ENCODE measurements around the gene INAFM1. TPM values are rescaled to one million over a fixed set of nuclear protein-coding genes. Genes with fewer than 3 reads are reported as not detected.

Gene INAFM1
- total and polyA plus RNA-seq, 9 of the 15 experiments (the other 6 are each of a cell fraction or from before 2014, with no cell fraction given) = 0.71 to 30.9 (median 3.1) TPM

DNA sequence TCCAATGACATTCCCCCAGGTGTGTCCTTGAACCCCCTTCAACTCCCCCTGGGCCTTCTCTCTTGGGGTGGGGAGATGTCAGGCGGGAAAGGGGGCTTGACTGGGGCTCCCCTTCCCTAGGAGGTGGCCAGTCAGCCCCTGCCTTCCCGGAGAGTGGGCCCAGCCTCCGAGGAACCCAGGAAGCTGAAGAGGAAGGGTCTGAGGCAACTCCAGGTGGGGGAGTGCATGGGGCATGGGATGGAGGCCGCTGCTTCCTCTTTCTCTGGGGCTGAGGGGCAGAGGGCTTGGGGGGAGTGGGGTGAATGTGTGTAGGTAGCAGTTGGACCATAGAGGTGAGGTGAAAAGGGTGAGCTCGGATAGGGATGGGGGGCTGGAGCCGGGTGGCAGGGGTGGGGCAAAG, 2.7 kb upstream of the INAFM1 start:
- H3K36me3 ChIP-seq (ENCODE audit: control insufficient read depth, insufficient read depth, low read length) = peaks cover 36% of the 10 kb centered on the region; the same call in 1 of the 3 replicates
- H3K27ac ChIP-seq (ENCODE audit: extremely low read depth, low read depth, low read length) = peak overlapping the region; percentile 95; the same call in 2 of the 3 replicates
- TF ChIP-seq SPI1 (IDR thresholded peaks at IDR 0.05; ENCODE audit: borderline replicate concordance, low read depth, low read length) (0 out of 2 replicates have a peak, but pooled peaks have one; percentile 13), PRPF4 (IDR thresholded peaks at IDR 0.05; ENCODE audit: insufficient read depth, low read depth, low read length, poor library complexity, severe bottlenecking) (no peak), NRF1 (conservative IDR thresholded peaks at IDR 0.05 in 1 of 2, IDR thresholded peaks at IDR 0.05 in 1 of 2) (peak; percentile 6 to 34; a peak in 1 of 4 replicates), GATAD2B (IDR thresholded peaks at IDR 0.05; ENCODE audit: borderline replicate concordance) (no peak)
- TF ChIP-seq, protein P1, sequence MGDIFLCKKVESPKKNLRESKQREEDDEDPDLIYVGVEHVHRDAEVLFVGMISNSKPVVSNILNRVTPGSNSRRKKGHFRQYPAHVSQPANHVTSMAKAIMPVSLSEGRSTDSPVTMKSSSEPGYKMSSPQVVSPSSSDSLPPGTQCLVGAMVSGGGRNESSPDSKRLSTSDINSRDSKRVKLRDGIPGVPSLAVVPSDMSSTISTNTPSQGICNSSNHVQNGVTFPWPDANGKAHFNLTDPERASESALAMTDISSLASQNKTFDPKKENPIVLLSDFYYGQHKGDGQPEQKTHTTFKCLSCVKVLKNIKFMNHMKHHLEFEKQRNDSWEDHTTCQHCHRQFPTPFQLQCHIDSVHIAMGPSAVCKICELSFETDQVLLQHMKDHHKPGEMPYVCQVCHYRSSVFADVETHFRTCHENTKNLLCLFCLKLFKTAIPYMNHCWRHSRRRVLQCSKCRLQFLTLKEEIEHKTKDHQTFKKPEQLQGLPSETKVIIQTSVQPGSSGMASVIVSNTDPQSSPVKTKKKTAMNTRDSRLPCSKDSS (IDR thresholded peaks at IDR 0.05; ENCODE audit: low read depth, partially characterized antibody) = no peak
- H3K4me3 ChIP-seq = no peak overlapping the region
- ChIA-PET POLR2A (interaction anchor here (0.7 to 2.1 kb wide), 6 partner anchors 10 to 261 kb away, joined by 3 to 18 read pairs (median 5); partner anchors contain the start of gene CCDC9), CTCF (ENCODE audit: low intra/inter-chr PET ratio) (no interaction called here)
- no peak overlapping the region for H2AFZ ChIP-seq (ENCODE audit: low read depth, low read length)
- H3K27me3 ChIP-seq (ENCODE audit: control insufficient read depth in 2 of 2, insufficient read depth in 2 of 2, low read length in 2 of 2) = no peaks in the 10 kb centered on the region
- intact Hi-C loops (cut with micrococcal nuclease) = no loop called here
- FAIRE-seq (no peak), DNase-seq (ENCODE audit: extremely low read depth in 1 of 4, low spot score in 3 of 4) (no peak), ATAC-seq (no peak)
- H3K9ac ChIP-seq (ENCODE audit: insufficient read depth in 1 of 2, low read depth in 2 of 2, low read length in 2 of 2) = peak overlapping the region in 1 of 2 experiments; percentile 97; a peak in 2 of 4 replicates
- no peaks in the 10 kb centered on the region for H4K20me1 ChIP-seq (replicated peaks; ENCODE audit: control insufficient read depth, insufficient read depth, low read length)
- peaks cover 22 to 54% of the 10 kb centered on the region in 2 experiments; a peak in 4 of 5 replicates for H3K4me1 ChIP-seq (replicated peaks in 1 of 2; ENCODE audit: control insufficient read depth in 2 of 2, insufficient read depth in 2 of 2, low read length in 2 of 2)
- in situ Hi-C loops (cut with MboI) = no loop called here
- BruUV-seq (replicated peaks) = no TSS peak
- no peaks in the 10 kb centered on the region for H3K9me3 ChIP-seq (replicated peaks; ENCODE audit: control insufficient read depth, insufficient read depth, low read depth, low read length)
- H3K79me2 ChIP-seq (ENCODE audit: control insufficient read depth, insufficient read depth, low read length) = peaks cover 17% of the 10 kb centered on the region
- H3K4me2 ChIP-seq (ENCODE audit: insufficient read depth, low read length) = no peak overlapping the region
- WGBS (ENCODE audit: insufficient coverage, low coverage, missing lambda C conversion rate) = 64% methylated on average over 3 of the region's 6 CpGs
- H3K9me1 ChIP-seq (ENCODE audit: control insufficient read depth, insufficient read depth, low read length) = no peaks in the 10 kb centered on the region

Measured in K562 (cell line).